PC-3 (cell line): ENCODE data around the gene CCDC80.

ENCODE experiments used
- CTCF ChIP-seq: fragments of 300-600 bp; sonication (generic); conservative IDR thresholded peaks from 2 replicates; pipeline ENCODE4 v1.5.1; 2017; ENCODE audit warnings: antibody characterized with exemption, low read depth, mild to moderate bottlenecking, low read length
- EZH2 ChIP-seq: fragments of 300-600 bp; sonication (generic); IDR thresholded peaks from one replicate; pipeline ENCODE4 v1.6.1; 2017; ENCODE audit warnings: antibody characterized with exemption, mild to moderate bottlenecking, low read length; ENCODE audit not compliant: unreplicated experiment

DNA sequence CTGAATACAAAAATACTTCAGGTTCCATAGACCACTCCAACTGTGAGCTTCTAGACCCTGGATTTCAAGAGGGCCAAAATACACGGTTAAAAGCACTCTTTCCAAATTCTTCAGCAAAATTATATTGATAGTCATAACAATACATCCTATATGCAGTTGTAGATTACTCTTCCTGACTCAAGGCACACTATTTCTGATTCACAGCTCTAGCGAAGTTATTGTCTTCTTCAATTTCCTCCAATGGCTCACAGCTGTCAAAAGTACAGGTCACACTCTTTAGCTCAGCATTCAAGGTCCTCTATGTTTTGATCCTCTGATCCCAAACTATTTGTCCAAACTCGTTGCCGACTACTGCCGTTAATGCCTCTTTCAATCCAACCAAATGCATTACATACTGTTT, 13.5 kb upstream of the CCDC80 start:
- TF ChIP-seq CTCF (no peak), EZH2 (no peak)
